ENCODE results near the gene GATD1. TPM values are rescaled to one million over a fixed set of nuclear protein-coding genes. Genes with fewer than 3 reads are reported as not detected.

Gene GATD1
- total and polyA plus RNA-seq, 9 of the 15 experiments (the other 6 are each of a cell fraction or from before 2014, with no cell fraction given) = 2.8 to 144 (median 36.9) TPM

DNA sequence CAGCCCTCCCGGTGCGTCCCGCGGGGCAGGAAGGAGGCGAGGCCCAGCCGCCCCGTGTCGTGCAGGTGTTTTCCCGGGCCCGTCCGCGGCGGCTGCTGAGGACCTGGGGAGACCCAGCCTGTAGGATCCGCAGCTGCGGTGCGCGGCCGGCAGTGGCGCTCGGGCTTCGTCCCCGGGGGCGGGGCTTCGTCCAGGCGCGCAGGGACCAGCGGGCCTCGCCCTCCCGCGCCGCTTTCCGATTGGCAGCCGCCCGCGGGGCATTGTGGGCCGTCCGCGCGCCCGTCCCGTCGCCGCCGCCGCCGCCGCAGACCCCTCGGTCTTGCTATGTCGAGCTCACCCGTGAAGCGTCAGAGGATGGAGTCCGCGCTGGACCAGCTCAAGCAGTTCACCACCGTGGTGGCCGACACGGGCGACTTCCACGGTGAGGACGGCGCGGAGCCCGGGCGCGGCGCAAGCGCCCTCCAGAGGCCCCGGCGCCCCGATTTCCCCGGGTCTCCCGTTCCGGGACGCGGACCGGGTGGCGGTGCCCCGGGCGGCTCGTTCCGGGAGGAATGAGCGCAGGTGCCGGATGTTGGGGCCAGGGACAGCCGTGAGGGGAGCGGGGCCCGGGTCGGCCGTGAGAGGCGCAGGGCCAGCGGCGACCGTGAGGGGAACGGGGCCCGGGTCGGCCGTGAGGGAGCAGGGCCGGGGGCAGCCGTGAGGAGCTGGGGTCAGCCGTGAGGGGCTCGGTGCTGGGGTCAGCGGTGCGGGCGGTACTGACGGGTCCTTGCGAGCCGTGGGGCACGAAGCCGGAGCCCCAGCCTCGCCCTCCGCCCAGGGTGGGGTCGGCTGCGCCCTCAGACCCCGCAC, 29.9 kb downstream of the GATD1 start, which contains the start of gene TALDO1 (continued):
- TF ChIP-seq, protein P1, sequence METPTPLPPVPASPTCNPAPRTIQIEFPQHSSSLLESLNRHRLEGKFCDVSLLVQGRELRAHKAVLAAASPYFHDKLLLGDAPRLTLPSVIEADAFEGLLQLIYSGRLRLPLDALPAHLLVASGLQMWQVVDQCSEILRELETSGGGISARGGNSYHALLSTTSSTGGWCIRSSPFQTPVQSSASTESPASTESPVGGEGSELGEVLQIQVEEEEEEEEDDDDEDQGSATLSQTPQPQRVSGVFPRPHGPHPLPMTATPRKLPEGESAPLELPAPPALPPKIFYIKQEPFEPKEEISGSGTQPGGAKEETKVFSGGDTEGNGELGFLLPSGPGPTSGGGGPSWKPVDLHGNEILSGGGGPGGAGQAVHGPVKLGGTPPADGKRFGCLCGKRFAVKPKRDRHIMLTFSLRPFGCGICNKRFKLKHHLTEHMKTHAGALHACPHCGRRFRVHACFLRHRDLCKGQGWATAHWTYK (CRISPR knock-in tag; IDR thresholded peaks at IDR 0.05) = 0 out of 2 replicates have a peak, but pooled peaks have one; percentile 28
- no peak for TF ChIP-seq ASH1L (IDR thresholded peaks at IDR 0.05; ENCODE audit: borderline replicate concordance, low read depth, partially characterized antibody)
- no peak for TF ChIP-seq HIVEP1 (CRISPR knock-in tag; IDR thresholded peaks at IDR 0.05)
- peak; percentile 55; the same call in 1 of the 2 replicates for TF ChIP-seq POLR2AphosphoS2 (IDR thresholded peaks at IDR 0.05; ENCODE audit: low read length)
- no peak for TF ChIP-seq ZBTB8A (IDR thresholded peaks at IDR 0.05; ENCODE audit: partially characterized antibody)
- no peak for TF ChIP-seq RBM15 (IDR thresholded peaks at IDR 0.05; ENCODE audit: insufficient read depth, low read length)
- TF ChIP-seq FOXJ3 (CRISPR knock-in tag; IDR thresholded peaks at IDR 0.05) = no peak
- TF ChIP-seq ZNF76 (CRISPR knock-in tag; IDR thresholded peaks at IDR 0.05; ENCODE audit: borderline replicate concordance) = no peak
- TF ChIP-seq MTA3 (IDR thresholded peaks at IDR 0.05; ENCODE audit: borderline replicate concordance) = peak; percentile 88
- no peak for TF ChIP-seq CBX1 (IDR thresholded peaks at IDR 0.05; ENCODE audit: low read depth)
- no peak for TF ChIP-seq ZNF24 (IDR thresholded peaks at IDR 0.05)
- 0 out of 2 replicates have a peak, but pooled peaks have one; percentile 21 for TF ChIP-seq CREB1 (IDR thresholded peaks at IDR 0.05)
- no peak for TF ChIP-seq CREB1 (CRISPR knock-in tag; IDR thresholded peaks at IDR 0.05)
- TF ChIP-seq ZNF766 (CRISPR knock-in tag; conservative IDR thresholded peaks at IDR 0.05) = 0 out of 2 replicates have a peak, but pooled peaks have one; percentile 13
- peak; percentile 10; the same call in 1 of the 2 replicates for TF ChIP-seq NFIC (IDR thresholded peaks at IDR 0.05)
- TF ChIP-seq RBM22 (IDR thresholded peaks at IDR 0.05; ENCODE audit: low read depth, low read length, poor library complexity, severe bottlenecking) = peak; percentile 37
- TF ChIP-seq L3MBTL2 (IDR thresholded peaks at IDR 0.05) = peak; percentile 80
- TF ChIP-seq, protein P2, sequence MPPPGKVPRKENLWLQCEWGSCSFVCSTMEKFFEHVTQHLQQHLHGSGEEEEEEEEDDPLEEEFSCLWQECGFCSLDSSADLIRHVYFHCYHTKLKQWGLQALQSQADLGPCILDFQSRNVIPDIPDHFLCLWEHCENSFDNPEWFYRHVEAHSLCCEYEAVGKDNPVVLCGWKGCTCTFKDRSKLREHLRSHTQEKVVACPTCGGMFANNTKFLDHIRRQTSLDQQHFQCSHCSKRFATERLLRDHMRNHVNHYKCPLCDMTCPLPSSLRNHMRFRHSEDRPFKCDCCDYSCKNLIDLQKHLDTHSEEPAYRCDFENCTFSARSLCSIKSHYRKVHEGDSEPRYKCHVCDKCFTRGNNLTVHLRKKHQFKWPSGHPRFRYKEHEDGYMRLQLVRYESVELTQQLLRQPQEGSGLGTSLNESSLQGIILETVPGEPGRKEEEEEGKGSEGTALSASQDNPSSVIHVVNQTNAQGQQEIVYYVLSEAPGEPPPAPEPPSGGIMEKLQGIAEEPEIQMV (tag; conservative IDR thresholded peaks at IDR 0.05; ENCODE audit: low read depth) = no peak
- TF ChIP-seq, protein P3, sequence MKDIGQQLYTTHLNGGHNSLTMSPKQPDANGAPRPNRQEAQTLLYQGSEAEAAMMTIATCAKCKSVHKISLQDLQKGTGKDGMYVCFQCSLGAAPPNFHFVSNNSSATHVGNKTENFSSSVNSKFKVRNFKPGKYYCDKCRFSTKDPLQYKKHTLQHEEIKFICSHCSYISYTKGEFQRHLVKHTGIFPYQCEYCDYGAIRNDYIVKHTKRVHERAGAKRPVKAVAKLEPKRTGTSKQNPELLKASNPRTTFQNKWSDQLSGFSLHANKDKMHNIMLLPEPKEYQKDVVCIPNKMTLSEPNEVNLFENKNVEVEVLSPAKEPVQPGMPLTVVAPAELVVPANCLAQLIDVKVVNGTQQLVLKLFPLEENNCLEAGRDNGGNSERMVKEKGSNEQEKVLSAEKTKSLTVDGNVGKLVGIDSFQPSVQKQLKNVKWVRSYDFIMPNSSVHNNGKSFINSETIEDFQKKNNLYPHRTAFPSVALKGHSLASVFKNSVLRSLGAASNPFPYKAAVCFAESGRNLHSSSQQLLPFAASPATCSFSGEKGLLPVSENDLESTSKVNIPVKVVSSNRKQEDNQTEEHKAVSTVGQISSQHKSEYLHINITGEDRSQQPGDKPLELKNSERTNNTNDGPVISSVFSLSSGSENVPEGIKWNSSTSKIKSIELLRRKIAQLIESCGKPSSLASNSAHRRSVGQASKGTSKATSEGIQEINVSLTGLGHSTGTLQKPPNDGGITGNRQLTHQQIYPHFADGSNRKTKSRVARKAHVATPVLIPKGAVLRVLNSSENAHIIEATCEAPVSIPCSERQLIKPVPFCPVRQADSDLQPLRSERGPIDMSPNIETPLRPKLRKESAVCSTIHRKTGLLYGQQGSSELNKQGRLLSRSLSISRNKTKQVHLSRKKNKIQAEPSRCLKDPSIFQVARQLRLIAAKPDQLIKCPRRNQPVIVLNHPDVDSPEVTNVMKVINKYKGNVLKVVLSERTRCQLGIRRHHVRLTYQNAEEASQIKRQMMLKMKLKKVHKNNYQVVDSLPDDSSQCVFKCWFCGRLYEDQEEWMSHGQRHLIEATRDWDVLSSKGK (CRISPR knock-in tag; IDR thresholded peaks at IDR 0.05) = no peak
- no peak for TF ChIP-seq BACH1 (tag; IDR thresholded peaks at IDR 0.05)
- TF ChIP-seq PCBP1 (IDR thresholded peaks at IDR 0.05; ENCODE audit: low read depth, low read length, poor library complexity, severe bottlenecking) = peak; percentile 13

Data from K562 (cell line).